HEK293T (cell line): ENCODE data around the gene RP9.

Experiments used
- ARNT ChIP-seq: fragments of 450-650 bp; IDR thresholded peaks from 2 replicates; pipeline ENCODE4 v1.6.1; 2017; ENCODE audit warnings: mild to moderate bottlenecking
- BHLHE40 ChIP-seq: fragments of 450-650 bp; IDR thresholded peaks from 2 replicates; pipeline ENCODE4 v1.6.1; 2016; ENCODE audit warnings: mild to moderate bottlenecking, moderate library complexity, borderline replicate concordance
- ELF4 ChIP-seq: fragments of 450-650 bp; IDR thresholded peaks from 2 replicates; pipeline ENCODE4 v1.6.1; 2017; ENCODE audit warnings: antibody characterized with exemption
- FOXK2 ChIP-seq: fragments of 450-650 bp; IDR thresholded peaks from 2 replicates; pipeline ENCODE4 v1.6.1; 2016; ENCODE audit warnings: mild to moderate bottlenecking
- FOXM1 ChIP-seq: fragments of 450-650 bp; IDR thresholded peaks from 2 replicates; pipeline ENCODE4 v1.6.1; 2017; ENCODE audit warnings: mild to moderate bottlenecking, borderline replicate concordance
- HDGF ChIP-seq: fragments of 450-650 bp; IDR thresholded peaks from 2 replicates; pipeline ENCODE4 v1.6.1; 2017; ENCODE audit warnings: antibody characterized with exemption, borderline replicate concordance
- NFRKB ChIP-seq: fragments of 450-650 bp; IDR thresholded peaks from 2 replicates; pipeline ENCODE4 v1.6.1; 2016; ENCODE audit warnings: mild to moderate bottlenecking, moderate library complexity
- SP1 ChIP-seq: fragments of 450-650 bp; IDR thresholded peaks from 2 replicates; pipeline ENCODE4 v1.6.1; 2017
- SUZ12 ChIP-seq: fragments of 450-650 bp; IDR thresholded peaks from 2 replicates; pipeline ENCODE4 v1.6.1; 2016; ENCODE audit warnings: mild to moderate bottlenecking
- TARDBP ChIP-seq: fragments of 450-650 bp; IDR thresholded peaks from 2 replicates; pipeline ENCODE4 v1.6.1; 2016

DNA sequence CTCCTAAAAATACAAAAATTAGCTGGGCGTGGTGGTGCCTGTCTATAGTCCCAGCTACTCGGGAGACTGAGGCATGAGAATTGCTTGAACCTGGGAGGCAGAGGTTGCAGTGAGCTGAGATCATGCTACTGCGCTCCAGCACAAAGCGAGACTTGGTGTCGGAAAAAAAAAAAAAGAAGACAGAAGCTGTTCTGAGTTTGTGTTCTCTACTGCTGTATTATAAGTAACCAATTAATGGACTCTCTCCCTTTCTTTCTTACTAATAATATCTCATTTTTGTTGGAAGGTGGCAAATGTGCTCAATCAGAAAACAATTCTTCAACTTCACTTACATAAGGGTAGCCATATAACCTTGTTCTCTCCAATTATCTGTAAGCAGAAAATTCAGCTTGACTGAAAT lies 54.0 kb downstream of the RP9 start:
- TF ChIP-seq BHLHE40 (no peak), TARDBP (no peak), FOXK2 (no peak), SP1 (no peak), NFRKB (no peak), HDGF (no peak), ELF4 (no peak), ARNT (no peak), FOXM1 (no peak), SUZ12 (no peak)
